AG09309 (cell line): ENCODE data around the gene ZMYND15.

Experiments used
- DNase-seq: peaks from one replicate; pipeline ENCODE4 v3.0.0-alpha.2; 2010; ENCODE audit warnings: low read depth
- H3K4me3 ChIP-seq: 2 replicates; pipeline ENCODE4 v1.5.1; 2011; ENCODE audit warnings: mild to moderate bottlenecking, low read depth, low read length, moderate library complexity; ENCODE audit not compliant: control insufficient read depth
- CTCF ChIP-seq: IDR thresholded peaks from 2 replicates; pipeline ENCODE4 v1.5.1; 2011; ENCODE audit warnings: mild to moderate bottlenecking, low read depth, low read length, inconsistent platforms; ENCODE audit not compliant: insufficient read depth, control insufficient read depth; ENCODE audit errors: missing control alignments

ZMYND15 gene

GRCh38 chr17:4725646-4726310 is 13.9 kb upstream of the ZMYND15 start:
- DNase-seq, result no peak
- H3K4me3 ChIP-seq, result no peak overlapping the region
- no peak for TF ChIP-seq CTCF

GRCh38 chr17:4728124-4728523 is 11.5 kb upstream of the ZMYND15 start:
- no peak for DNase-seq
- no peak overlapping the region for H3K4me3 ChIP-seq
- no peak for TF ChIP-seq CTCF

- no peak overlapping the region for H3K4me3 ChIP-seq
- DNase-seq, result no peak
- TF ChIP-seq CTCF, result no peak
Measured at GRCh38 chr17:4733073-4733531, 6.5 kb upstream of the ZMYND15 start.

- no peak for DNase-seq
- no peak for TF ChIP-seq CTCF
Measured at GRCh38 chr17:4734857-4735475, 4.7 kb upstream of the ZMYND15 start.

GRCh38 chr17:4735876-4736651 is 3.6 kb upstream of the ZMYND15 start:
- no peak for DNase-seq
- TF ChIP-seq CTCF, result no peak
- H3K4me3 ChIP-seq, result no peak overlapping the region

More at GRCh38 chr17:4734857-4735475, 4.7 kb upstream of the ZMYND15 start:
- H3K4me3 ChIP-seq, result no peak overlapping the region

- TF ChIP-seq CTCF, result no peak
- H3K4me3 ChIP-seq, result peak overlapping the region; percentile 72
- no peak for DNase-seq
Measured at GRCh38 chr17:4738136-4739121, 1.2 kb upstream of the ZMYND15 start.
